Pancreas (tissue), 10 donors: ENCODE results near the gene MARCHF6. TPM values are rescaled to one million over a fixed set of nuclear protein-coding genes. Genes with fewer than 3 reads are reported as not detected.
"Not testable (repeated sequence)": the region's sequence is repeated elsewhere in the genome, so short reads cannot be mapped to it uniquely, and the experiment has no call there.

Source experiments
- ATAC-seq, 4 donors: fragments of 200-7000 bp; cut with Tn5 transposase; one replicate each; pipeline versions ENCODE4 v1.8.0 to v1.9.1; 2020; ENCODE audit warnings: mild to moderate bottlenecking in 4 of 4, moderate library complexity in 4 of 4
- DNase-seq, 6 donors: peaks; one replicate each; pipeline ENCODE4 v3.0.0-alpha.2; 2020
- FAIRE-seq: peaks from 2 replicates; lab custom pipeline; 2012; peaks lifted over from hg19 to GRCh38; lab: Jason Lieb, UNC
- H3K27ac ChIP-seq, 4 donors: fragments of 200-600 bp; sonication (generic); 1 replicate in 3 of 4; 2 replicates in 1 of 4; pipeline versions ENCODE4 v1.5.0 to v1.8.0; 2020
- H3K27me3 ChIP-seq, 4 donors: fragments of 200-600 bp; one replicate each; pipeline ENCODE4 v1.8.0; 2021
- H3K36me3 ChIP-seq, 3 donors: fragments of 200-600 bp; sonication (generic) in 1 of 3; one replicate each; pipeline versions ENCODE4 v1.5.0 to v1.8.0; 2020 to 2021
- H3K4me1 ChIP-seq, 3 donors: fragments of 200-600 bp; one replicate each; pipeline ENCODE4 v1.8.0; 2021
- H3K4me3 ChIP-seq, 4 donors: fragments of 200-600 bp; sonication (generic) in 2 of 4; one replicate each; pipeline versions ENCODE4 v1.5.0 to v1.8.0; 2020 to 2021
- H3K9me3 ChIP-seq, 4 donors: fragments of 200-600 bp; one replicate each; pipeline ENCODE4 v1.8.0; 2021
- WGBS, 2 donors: extraction: QIAGEN DNeasy Blood & Tissue Kit; methylation state at CpG; one replicate each; pipeline ENCODE4 v1.1.7; 2013; 5-methylcytosine and 5-hydroxymethylcytosine counted together
- intact Hi-C, 3 donors: fragments of 100-400 bp; cut with DNase I; formaldehyde crosslinking; loops; one replicate each; pipeline versions ENCODE4 v1.11.1 to v1.14.2; 2022
- polyA plus RNA-seq, 2 donors: library from polyadenylated mRNA; stranded (reverse); fragments of 200-250 nt; gene quantifications; one replicate each; pipeline ENCODE4 v1.2.3, GENCODE V29; 2013
- total RNA-seq, 6 donors: library from RNA; stranded (reverse); fragmentation: NEBNext Ultra II Directional in 4 of 6; extraction: Animal tissue kit (Norgen Biotek cat#: 25700) in 4 of 6; gene quantifications; one replicate each; pipeline versions ENCODE4 v1.2.1 to v1.2.4, GENCODE V29; 2021 to 2023
- TF ChIP-seq, protein P1 (sequence below), 4 donors: fragments of 200-600 bp; sonication (generic) in 3 of 4; IDR thresholded peaks; one replicate each; pipeline versions ENCODE4 v1.5.0 to v1.8.0; 2021; ENCODE audit warnings: antibody characterized with exemption in 4 of 4
- donor health status: healthy with polysubstance abuse.
- donor health status: DM: no; HTN: no; CAD: no; lungs with moderate emphysema.
- donor health status: DM: no; HTN: no; CAD: no.
- donor health status: control.
- donor health status: control.
- donor health status: Bipolar disorder and iron deficiency.
- donor health status: DM: yes; HTN: yes; CAD: no.
- donor health status: DM: no; HTN: no; CAD: no.
- donor health status: DM: no; HTN: no; CAD: no.
- donor health status: DM: yes; HTN: yes; CAD: no.

The MARCHF6 gene
- total and polyA plus RNA-seq, 8 donors, result 68.5 to 105 (median 82.8) TPM

DNA sequence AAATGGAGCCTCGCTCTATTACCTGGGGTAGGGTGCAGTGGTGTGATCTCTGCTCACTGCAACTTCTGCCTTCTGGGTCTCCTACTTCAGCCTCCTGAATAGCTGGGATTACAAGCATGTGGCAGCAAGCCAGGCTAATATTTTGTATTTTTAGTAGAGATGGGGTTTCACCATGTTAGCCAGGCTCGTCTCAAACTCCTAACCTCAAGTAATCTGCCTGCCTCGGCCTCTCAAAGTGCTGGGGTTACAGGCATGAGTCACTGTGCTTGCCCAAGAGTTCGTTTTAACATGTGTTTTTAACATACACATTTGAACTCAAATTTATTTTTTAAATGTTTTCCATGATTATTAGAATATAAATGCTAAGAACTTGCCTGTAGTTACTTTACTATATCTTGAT, 34.2 kb downstream of the MARCHF6 start:
- Histone ChIP-seq H3K9me3 (no peaks in the 10 kb centered on the region), H3K36me3 (peaks cover 0 to 35% (median 9%) of the 10 kb centered on the region in 3 donors), H3K27me3 (no peaks in the 10 kb centered on the region), H3K27ac (no peak overlapping the region), H3K4me1 (no peaks in the 10 kb centered on the region), H3K4me3 (no peak overlapping the region)
- FAIRE-seq (no peak), DNase-seq (no peak), ATAC-seq (no peak)
- intact Hi-C loops, result loop anchor here in 1 of 3 donors (10.0 kb wide), 1 partner anchor 133 kb away; the partner anchor contains the start of gene CCT5
- TF ChIP-seq, protein P1, sequence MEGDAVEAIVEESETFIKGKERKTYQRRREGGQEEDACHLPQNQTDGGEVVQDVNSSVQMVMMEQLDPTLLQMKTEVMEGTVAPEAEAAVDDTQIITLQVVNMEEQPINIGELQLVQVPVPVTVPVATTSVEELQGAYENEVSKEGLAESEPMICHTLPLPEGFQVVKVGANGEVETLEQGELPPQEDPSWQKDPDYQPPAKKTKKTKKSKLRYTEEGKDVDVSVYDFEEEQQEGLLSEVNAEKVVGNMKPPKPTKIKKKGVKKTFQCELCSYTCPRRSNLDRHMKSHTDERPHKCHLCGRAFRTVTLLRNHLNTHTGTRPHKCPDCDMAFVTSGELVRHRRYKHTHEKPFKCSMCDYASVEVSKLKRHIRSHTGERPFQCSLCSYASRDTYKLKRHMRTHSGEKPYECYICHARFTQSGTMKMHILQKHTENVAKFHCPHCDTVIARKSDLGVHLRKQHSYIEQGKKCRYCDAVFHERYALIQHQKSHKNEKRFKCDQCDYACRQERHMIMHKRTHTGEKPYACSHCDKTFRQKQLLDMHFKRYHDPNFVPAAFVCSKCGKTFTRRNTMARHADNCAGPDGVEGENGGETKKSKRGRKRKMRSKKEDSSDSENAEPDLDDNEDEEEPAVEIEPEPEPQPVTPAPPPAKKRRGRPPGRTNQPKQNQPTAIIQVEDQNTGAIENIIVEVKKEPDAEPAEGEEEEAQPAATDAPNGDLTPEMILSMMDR (IDR thresholded peaks at IDR 0.05), result no peak
- 91 to 92% methylated on average over 4 of the region's 4 CpGs for WGBS, 2 donors

DNA sequence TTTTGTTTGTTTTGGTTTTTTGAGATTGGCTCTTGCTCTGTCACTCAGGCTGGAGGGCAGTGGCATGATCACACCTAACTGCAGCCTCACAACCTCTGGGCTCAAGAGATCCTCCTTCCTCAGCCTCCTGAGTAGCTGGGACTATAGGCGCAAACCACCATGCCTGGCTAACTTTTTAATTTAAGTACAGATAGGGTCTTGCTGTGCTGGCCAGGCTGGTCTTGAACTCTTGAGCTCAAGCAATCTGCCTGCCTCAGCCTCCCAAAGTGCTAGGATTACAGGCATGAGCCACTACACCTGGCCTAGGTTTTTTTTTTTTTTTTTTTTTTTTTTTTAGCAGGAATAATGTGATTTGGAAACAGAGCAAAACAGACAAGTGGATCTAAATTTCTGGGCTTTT, 37.6 kb downstream of the MARCHF6 start:
- WGBS, 2 donors, result 100% methylated on average over 1 of the region's 1 CpG
- Histone ChIP-seq H3K9me3 (no peaks in the 10 kb centered on the region), H3K4me1 (no peaks in the 10 kb centered on the region), H3K27me3 (no peaks in the 10 kb centered on the region), H3K4me3 (no peak overlapping the region), H3K27ac (no peak overlapping the region), H3K36me3 (peaks cover 0 to 68% (median 25%) of the 10 kb centered on the region in 3 donors)
- TF ChIP-seq, protein P1 (IDR thresholded peaks at IDR 0.05), result no peak
- intact Hi-C loops, result no loop called here
- DNase-seq (no peak), FAIRE-seq (no peak), ATAC-seq (no peak)

DNA sequence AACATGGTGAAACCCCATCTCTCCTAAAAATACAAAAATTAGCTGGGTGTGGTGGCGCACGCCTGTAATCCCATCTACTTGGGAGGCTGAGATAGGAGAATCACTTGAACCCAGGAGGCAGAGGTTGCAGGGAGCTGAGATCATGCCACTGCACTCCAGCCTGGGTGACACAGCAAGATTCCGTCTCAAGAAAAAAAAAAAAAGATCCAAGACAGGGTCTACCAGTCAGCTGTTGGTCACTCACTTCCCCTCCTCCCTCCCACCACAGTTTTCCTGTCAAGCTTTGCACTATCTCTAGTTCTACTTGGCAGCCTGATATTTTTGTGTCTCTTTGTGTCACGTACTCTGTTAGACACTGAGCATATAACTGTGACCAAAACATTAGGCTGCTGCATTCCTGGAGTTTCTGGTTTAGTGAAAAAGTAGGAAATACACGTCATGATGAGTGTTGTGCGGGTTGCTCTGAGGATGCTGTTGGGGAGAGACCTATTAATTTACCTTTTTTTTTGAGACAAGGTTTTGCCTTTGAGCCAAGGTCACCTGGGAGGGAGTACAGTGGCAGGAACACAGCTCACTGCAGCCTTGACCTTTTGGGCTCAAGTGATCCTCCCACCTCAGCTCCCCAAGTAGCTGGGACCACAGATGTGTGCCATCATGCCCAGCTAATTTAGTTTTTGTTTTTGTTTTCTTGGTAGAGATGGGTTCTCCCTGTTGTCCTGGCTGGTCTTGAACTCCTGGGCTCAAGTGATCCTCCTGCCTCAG, 39.3 kb downstream of the MARCHF6 start:
- not testable (repeated sequence) for FAIRE-seq, ATAC-seq
- 95 to 96% methylated on average over 6 of the region's 6 CpGs for WGBS, 2 donors

GRCh38 chr5:10393491-10393890, 40.0 kb downstream of the MARCHF6 start:
- H3K27me3 ChIP-seq, result no peaks in the 10 kb centered on the region
- H3K9me3 ChIP-seq, result no peaks in the 10 kb centered on the region
- DNase-seq, result no peak
- H3K27ac ChIP-seq, result no peak overlapping the region
- H3K36me3 ChIP-seq, result peaks cover 0 to 54% (median 25%) of the 10 kb centered on the region in 3 donors
- H3K4me1 ChIP-seq, result no peaks in the 10 kb centered on the region
- FAIRE-seq, result no peak
- 79 to 94% methylated on average over 2 of the region's 2 CpGs for WGBS, 2 donors
- ATAC-seq, result no peak
- intact Hi-C loops, result no loop called here
- TF ChIP-seq, protein P1 (IDR thresholded peaks at IDR 0.05), result no peak
- no peak overlapping the region for H3K4me3 ChIP-seq

More for the DNA sequence above, 39.3 kb downstream of the MARCHF6 start:
- H3K27ac ChIP-seq, intact Hi-C loops, H3K9me3 ChIP-seq, H3K4me1 ChIP-seq, H3K4me3 ChIP-seq, DNase-seq, H3K27me3 ChIP-seq: not testable (repeated sequence)
- H3K36me3 ChIP-seq, result peaks cover 0 to 60% (median 25%) of the 10 kb centered on the region in 3 donors

DNA sequence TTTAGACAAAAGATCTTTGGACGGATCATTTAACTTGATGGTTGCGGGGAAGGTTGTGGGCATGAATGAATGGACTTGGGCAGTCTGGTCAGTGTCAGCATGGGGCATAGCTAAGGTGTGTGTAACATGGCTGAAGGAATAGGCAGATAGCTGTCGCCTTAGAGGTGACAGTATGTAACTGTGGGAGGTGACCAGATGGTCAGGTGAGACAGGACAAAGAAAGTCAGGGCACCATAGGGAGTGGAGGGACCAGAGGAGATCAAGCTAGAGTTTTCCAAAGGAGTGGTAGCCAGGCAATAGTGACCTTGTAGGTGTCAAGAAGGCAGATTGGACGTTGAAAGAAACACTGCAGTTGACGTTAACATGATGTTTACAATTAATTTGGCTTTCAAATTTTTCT, 43.1 kb downstream of the MARCHF6 start:
- Histone ChIP-seq H3K27me3 (no peaks in the 10 kb centered on the region), H3K27ac (no peak overlapping the region), H3K4me3 (no peak overlapping the region), H3K4me1 (no peaks in the 10 kb centered on the region), H3K36me3 (peaks cover 0 to 48% (median 25%) of the 10 kb centered on the region in 3 donors), H3K9me3 (no peaks in the 10 kb centered on the region)
- intact Hi-C loops, result no loop called here
- 61 to 62% methylated on average over 5 of the region's 5 CpGs for WGBS, 2 donors
- peak in 2 of 4 donors; percentile 28 to 48 for ATAC-seq
- FAIRE-seq, result no peak
- DNase-seq, result no peak
- TF ChIP-seq, protein P1 (IDR thresholded peaks at IDR 0.05), result no peak
